Prostate gland (tissue), 2 donors: Measurements from ENCODE around the gene NGRN.

Source experiments
- CTCF ChIP-seq, 4 experiments: fragments of 200-600 bp in 2 of 4; fragments of 450-650 bp in 2 of 4; sonication (generic) in 2 of 4; IDR thresholded peaks; 1 replicate in 3 of 4; 2 replicates in 1 of 4; pipeline ENCODE4 v1.5.1; 2016 to 2019; ENCODE audit warnings: antibody characterized with exemption in 4 of 4, mild to moderate bottlenecking in 2 of 4, moderate library complexity in 2 of 4
- POLR2A ChIP-seq: fragments of 450-650 bp; IDR thresholded peaks from one replicate; pipeline ENCODE4 v1.6.1; 2016; ENCODE audit warnings: antibody characterized with exemption, mild to moderate bottlenecking
- POLR2AphosphoS5 ChIP-seq: sonication (generic); formaldehyde crosslinking; IDR thresholded peaks from one replicate; pipeline ENCODE4 v1.6.1; 2017; ENCODE audit warnings: antibody characterized with exemption

GRCh38 chr15:90234096-90234988 lies 31.1 kb upstream of the NGRN start, which contains the start of gene GDPGP1:
- TF ChIP-seq CTCF (IDR thresholded peaks at IDR 0.05), result peak in 1 of 4 experiments; percentile 3
- peak; percentile 59 for TF ChIP-seq POLR2A
- TF ChIP-seq POLR2AphosphoS5, result no peak
